OCI-LY7 (cell line): Measurements from ENCODE around the gene SCN4A. TPM values are rescaled to one million over a fixed set of nuclear protein-coding genes. Genes with fewer than 3 reads are reported as not detected.

Source experiments
- BruUV-seq: library from RNA; stranded (reverse); fragments of 400-500 nt; replicated peaks from 2 replicates; lab custom pipeline; 2021; lab: Mats Ljungman, UMichigan
- CTCF ChIA-PET: fragments of 300-600 bp; sonication (Branson Sonifier 250); formaldehyde crosslinking; loops from one replicate; lab custom pipeline; 2022; ENCODE audit warnings: antibody characterized with exemption; ENCODE audit not compliant: unreplicated experiment; lab: Charles Lee
- POLR2A ChIA-PET: fragments of 300-600 bp; sonication (Branson Sonifier 250); formaldehyde crosslinking; loops from one replicate; lab custom pipeline; 2022; ENCODE audit warnings: antibody characterized with exemption; lab: Charles Lee
- DNase-seq: peaks from one replicate; pipeline ENCODE4 v3.0.0-alpha.2; 2015; ENCODE audit warnings: low spot score
- H2AFZ ChIP-seq: fragments of 200-600 bp; sonication (generic), shearing (Covaris generic); 2 replicates; pipeline ENCODE4 v1.6.1; 2014; ENCODE audit warnings: mild to moderate bottlenecking, antibody characterized with exemption, low read length, moderate library complexity
- H3K27ac ChIP-seq: fragments of 200-600 bp; sonication (generic); 2 replicates; pipeline ENCODE4 v1.5.1; 2014; ENCODE audit warnings: mixed run types, low read depth, mild to moderate bottlenecking, moderate library complexity, low read length, inconsistent platforms; ENCODE audit not compliant: poor library complexity, severe bottlenecking
- H3K36me3 ChIP-seq: fragments of 200-600 bp; sonication (generic); 2 replicates; pipeline ENCODE4 v1.6.1; 2014; ENCODE audit warnings: mild to moderate bottlenecking, antibody characterized with exemption, low read length, moderate library complexity, mixed read lengths; ENCODE audit not compliant: insufficient read depth
- H3K4me1 ChIP-seq: fragments of 200-600 bp; sonication (generic); 2 replicates; pipeline ENCODE4 v1.5.1; 2014; ENCODE audit warnings: mild to moderate bottlenecking, low read length; ENCODE audit not compliant: insufficient read depth, poor library complexity, severe bottlenecking
- H3K4me2 ChIP-seq: fragments of 200-600 bp; sonication (generic); 2 replicates; pipeline ENCODE4 v1.6.1; 2014; ENCODE audit warnings: mild to moderate bottlenecking, low read length
- H3K4me3 ChIP-seq: fragments of 200-600 bp; sonication (generic); 2 replicates; pipeline ENCODE4 v1.5.1; 2014; ENCODE audit warnings: mild to moderate bottlenecking, low read depth, low read length; ENCODE audit not compliant: poor library complexity, severe bottlenecking
- H3K79me2 ChIP-seq: fragments of 200-600 bp; sonication (generic); 2 replicates; pipeline ENCODE4 v1.6.1; 2016; ENCODE audit warnings: low read depth, mild to moderate bottlenecking, low read length, moderate library complexity, mixed read lengths; ENCODE audit not compliant: insufficient read depth
- H3K9me2 ChIP-seq: fragments of 200-600 bp; sonication (generic); 2 replicates; pipeline ENCODE4 v1.6.1; 2016; ENCODE audit warnings: mild to moderate bottlenecking, low read length, mixed read lengths; ENCODE audit not compliant: insufficient read depth
- H3K9me3 ChIP-seq: fragments of 200-600 bp; sonication (generic); 2 replicates; pipeline ENCODE4 v1.6.1; 2014; ENCODE audit warnings: mild to moderate bottlenecking, mixed run types, low read length, mixed read lengths
- H4K20me1 ChIP-seq: fragments of 200-600 bp; sonication (generic); 2 replicates; pipeline ENCODE4 v1.6.1; 2014; ENCODE audit warnings: mild to moderate bottlenecking, antibody characterized with exemption, low read length, moderate library complexity, mixed read lengths; ENCODE audit not compliant: insufficient read depth
- CTCF ChIP-seq: fragments of 200-600 bp; sonication (generic); conservative IDR thresholded peaks from 2 replicates; pipeline ENCODE4 v1.5.1; 2014; ENCODE audit warnings: mild to moderate bottlenecking, antibody characterized with exemption, low read length, moderate library complexity, mixed read lengths
- EZH2phosphoT487 ChIP-seq: fragments of 200-600 bp; sonication (generic); IDR thresholded peaks from 2 replicates; pipeline ENCODE4 v1.6.1; 2018; ENCODE audit warnings: low read depth, borderline replicate concordance, mild to moderate bottlenecking, mixed run types, antibody characterized with exemption, low read length, moderate library complexity, mixed read lengths
- intact Hi-C: fragments of 100-400 bp; cut with micrococcal nuclease; formaldehyde crosslinking; loops from one replicate; pipeline ENCODE4 v1.10.0; 2022; ENCODE audit not compliant: unreplicated experiment
- total RNA-seq, 2 experiments: library from RNA; depleted of rRNA in 1 of 2; stranded (reverse); fragments of >200 nt in 1 of 2; shearing (Covaris generic) in 1 of 2; gene quantifications; 2 replicates each; pipeline ENCODE4 v1.2.3, GENCODE V29; 2014 to 2022

Gene SCN4A
- total RNA-seq, 2 experiments from 2014 or later: 6.4 to 9.0 TPM

DNA sequence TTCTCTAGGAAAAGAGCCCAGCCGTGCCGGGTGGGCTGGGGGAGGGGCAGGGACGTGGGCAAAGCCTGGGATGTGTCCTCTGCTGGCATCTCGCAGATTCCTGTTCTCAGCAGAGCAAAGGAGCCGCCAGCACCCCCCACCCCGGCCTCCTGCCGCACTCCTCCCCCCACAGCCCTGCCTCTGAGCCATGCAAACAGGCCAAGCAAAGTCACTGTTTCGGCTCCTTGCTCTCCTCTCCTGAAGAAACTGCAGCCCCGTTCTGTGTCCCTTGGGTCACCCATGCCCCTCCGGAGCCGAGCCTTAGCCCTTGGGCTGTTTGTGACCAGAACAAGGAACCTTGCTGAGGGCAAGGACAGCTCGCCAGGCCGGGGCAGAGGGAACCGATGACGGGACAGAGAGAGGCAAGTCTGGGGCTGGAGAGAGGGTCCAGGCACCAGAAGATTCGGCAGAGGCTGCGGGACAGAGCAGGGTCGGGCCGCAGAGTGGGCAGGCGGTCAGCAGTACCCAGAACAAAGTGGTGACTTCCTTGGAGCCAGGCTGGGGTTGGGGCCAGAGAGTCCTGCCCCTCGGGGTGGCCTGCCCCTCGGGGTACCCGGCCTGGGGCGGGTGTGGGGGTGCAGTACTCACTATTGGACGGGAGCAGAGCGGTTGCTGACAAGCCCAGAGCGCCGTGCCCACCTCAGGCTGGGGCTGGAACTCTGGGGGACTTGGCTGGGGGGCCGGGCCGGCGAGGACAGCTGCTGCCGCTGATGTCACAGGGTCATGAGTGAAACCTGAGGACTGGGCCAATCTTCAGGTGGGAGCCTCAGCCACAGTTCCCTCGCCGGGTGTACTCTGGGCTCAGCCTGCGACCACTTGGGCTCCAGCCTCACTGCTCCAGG is 16.3 kb upstream of the SCN4A start:
- Histone ChIP-seq H3K27ac (no peak overlapping the region), H3K9me3 (no peaks in the 10 kb centered on the region), H4K20me1 (no peaks in the 10 kb centered on the region), H3K4me2 (no peak overlapping the region), H3K9me2 (no peaks in the 10 kb centered on the region), H3K4me3 (no peak overlapping the region), H3K4me1 (peaks cover 9% of the 10 kb centered on the region), H3K79me2 (no peaks in the 10 kb centered on the region), H3K36me3 (no peaks in the 10 kb centered on the region), H2AFZ (no peak overlapping the region)
- no peak for DNase-seq
- no TSS peak for BruUV-seq
- CTCF ChIA-PET: no interaction called here
- no peak for TF ChIP-seq CTCF
- no peak for TF ChIP-seq EZH2phosphoT487
- intact Hi-C loops: no loop called here
- POLR2A ChIA-PET: no interaction called here

GRCh38 chr17:63988127-63988478 is 15.4 kb upstream of the SCN4A start:
- intact Hi-C loops: no loop called here
- no peak for DNase-seq
- Histone ChIP-seq H3K79me2 (no peaks in the 10 kb centered on the region), H3K4me3 (no peak overlapping the region), H3K9me3 (0 out of 2 replicates have a peak, but pooled peaks cover 1% of the 10 kb centered on the region), H3K4me1 (peaks cover 9% of the 10 kb centered on the region), H3K4me2 (no peak overlapping the region), H4K20me1 (no peaks in the 10 kb centered on the region), H3K27ac (no peak overlapping the region), H3K36me3 (no peaks in the 10 kb centered on the region), H2AFZ (no peak overlapping the region), H3K9me2 (no peaks in the 10 kb centered on the region)
- CTCF ChIA-PET: no interaction called here
- BruUV-seq: no TSS peak
- TF ChIP-seq CTCF (no peak), EZH2phosphoT487 (no peak)
- POLR2A ChIA-PET: no interaction called here
